ENCODE results near the gene TSHZ3.

TSHZ3 gene

GRCh38 chr19:31312009-31312676 is 37.1 kb downstream of the TSHZ3 start:
- DNase-seq = peak; percentile 8

- DNase-seq = no peak
These were observed 38.7 kb downstream of the TSHZ3 start for GRCh38 chr19:31310432-31311133.

GRCh38 chr19:31308781-31309180 is 40.5 kb downstream of the TSHZ3 start:
- DNase-seq = no peak

DNA sequence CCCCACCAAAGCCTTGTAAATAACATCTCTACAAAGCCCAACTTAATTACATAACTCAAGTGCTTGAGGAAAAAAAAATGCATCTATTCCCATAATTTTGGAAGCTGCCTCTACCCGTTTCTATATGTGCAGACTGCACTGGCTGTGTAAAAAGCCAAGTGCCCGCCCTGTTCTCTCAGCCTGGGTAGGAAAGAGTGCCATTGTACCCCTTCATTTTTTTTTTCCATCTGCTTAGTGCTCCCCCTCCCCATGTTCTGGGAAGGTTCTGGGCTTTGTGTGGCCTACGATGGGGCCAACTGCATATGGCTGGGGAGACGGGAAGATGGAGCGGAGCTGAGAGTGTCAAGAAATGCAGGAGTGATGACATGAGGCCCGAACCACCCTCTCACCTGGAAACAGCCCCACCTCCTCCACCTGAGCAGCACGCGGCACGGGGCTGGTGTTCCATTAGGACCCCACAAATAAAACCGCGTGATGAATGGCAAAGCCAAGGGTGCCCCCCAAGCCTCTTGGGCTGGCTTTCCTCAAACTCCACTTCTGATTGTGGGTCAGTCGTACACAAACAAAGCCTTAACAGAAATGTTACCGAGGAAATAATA is 42.1 kb downstream of the TSHZ3 start:
- no peak for DNase-seq

- no peak for DNase-seq
These were observed 43.1 kb downstream of the TSHZ3 start for GRCh38 chr19:31306006-31306753.

DNA sequence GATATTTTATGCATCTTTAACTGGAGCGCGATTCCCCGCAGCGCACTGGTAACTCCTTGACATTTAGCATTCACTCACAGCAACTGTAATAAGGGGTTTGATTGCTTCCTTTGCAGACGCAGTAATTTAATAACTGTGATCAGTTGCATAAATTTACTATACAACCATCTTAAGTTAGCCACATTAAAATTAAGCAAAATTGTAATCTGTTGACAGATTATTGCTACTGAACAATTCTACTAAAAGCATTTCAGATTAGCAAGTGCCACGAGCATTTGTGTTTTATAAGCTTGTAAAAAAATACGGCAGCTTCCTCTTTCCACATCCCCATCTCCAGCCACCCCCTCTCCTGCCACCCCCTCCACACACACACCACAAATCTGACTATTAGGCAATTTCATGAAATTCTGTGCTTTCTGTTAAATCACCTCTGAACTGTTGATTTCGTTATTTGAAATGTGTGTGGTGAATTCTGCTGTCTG is 44.4 kb downstream of the TSHZ3 start:
- DNase-seq = peak; percentile 27

- no peak for DNase-seq
These were observed 45.9 kb downstream of the TSHZ3 start for GRCh38 chr19:31303262-31303815.

DNA sequence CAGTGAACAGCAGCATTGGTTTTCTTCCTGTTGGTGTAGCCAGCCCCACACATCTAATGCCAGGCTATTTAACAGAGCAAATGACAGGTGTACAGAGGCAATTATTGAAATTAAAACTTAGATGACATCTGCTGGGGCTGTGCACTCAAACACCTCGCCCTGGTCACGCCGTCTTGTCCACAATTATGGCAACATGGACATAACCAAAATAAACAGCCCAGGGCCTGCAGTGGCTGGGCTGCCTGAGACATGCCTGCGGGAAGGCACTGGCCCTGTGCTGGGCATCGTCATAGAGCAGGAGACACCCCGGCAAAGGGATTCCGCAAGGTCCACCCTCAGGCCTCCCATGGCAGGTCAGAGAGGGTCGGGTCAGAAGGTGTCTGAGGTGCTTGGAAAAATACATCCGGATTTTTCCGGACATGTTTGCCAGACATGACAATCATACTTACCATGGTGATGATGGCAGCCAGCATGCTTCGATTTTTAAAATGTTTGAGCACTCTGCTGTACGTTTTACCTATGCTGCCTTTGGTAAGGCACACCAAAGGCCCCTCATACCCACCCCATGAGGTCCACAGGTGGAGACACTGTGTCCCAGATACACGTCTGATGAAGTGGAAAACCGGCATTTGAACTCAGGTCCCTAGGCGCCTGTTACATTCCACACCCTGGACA is 47.8 kb downstream of the TSHZ3 start:
- no peak for DNase-seq

GRCh38 chr19:31300422-31300821 is 48.8 kb downstream of the TSHZ3 start:
- no peak for DNase-seq

- DNase-seq = no peak
These were observed 49.6 kb downstream of the TSHZ3 start for GRCh38 chr19:31299665-31300064.

DNA sequence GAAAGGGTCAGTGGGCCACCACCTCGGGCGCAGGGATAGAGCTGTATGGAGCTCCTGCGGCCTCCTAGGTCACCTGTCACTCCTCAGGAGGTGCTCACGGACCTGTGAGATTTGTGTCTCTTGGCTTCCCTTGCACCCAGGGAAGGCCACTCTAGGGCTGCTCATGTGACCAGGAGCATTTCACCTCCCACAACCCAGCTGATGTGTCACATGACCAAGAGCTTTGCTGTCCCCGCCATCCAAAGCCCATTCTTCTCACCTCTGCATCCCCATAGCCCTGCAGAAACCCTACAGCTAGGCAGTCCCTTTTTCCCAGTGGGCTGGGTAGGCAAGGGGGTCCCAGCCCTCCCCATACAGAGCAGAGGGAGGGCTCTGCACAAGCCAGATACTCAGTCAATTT is 51.2 kb downstream of the TSHZ3 start:
- DNase-seq = no peak

GRCh38 chr19:31296741-31297390 is 52.4 kb downstream of the TSHZ3 start:
- no peak for DNase-seq

- no peak for DNase-seq
These were observed 55.0 kb downstream of the TSHZ3 start for GRCh38 chr19:31294189-31294588.

DNA sequence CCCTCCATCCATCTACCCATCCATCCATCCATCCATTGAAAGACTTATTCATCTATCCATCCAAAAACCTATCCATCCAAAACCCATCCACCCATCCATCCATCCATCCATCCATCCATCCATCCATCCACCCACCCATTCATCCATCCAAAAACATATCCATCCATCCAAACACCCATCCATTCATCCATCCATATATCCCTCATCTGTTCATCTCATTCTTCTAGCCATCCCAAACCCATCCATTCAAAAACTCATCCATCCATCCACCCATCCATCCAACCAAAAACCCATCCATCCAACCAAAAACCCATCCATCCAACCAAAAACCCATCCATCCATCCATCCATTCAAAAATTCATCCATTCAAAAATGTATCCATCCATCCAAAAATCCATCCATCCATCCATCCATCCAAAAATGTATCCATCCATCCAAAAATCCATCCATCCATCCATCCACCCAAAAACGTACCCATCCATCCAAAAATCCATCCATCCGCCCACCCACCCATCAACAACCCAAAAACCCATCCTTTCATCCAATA is 56.5 kb downstream of the TSHZ3 start:
- no peak for DNase-seq

- no peak for DNase-seq
These were observed 58.2 kb downstream of the TSHZ3 start for GRCh38 chr19:31290931-31291590.

DNA sequence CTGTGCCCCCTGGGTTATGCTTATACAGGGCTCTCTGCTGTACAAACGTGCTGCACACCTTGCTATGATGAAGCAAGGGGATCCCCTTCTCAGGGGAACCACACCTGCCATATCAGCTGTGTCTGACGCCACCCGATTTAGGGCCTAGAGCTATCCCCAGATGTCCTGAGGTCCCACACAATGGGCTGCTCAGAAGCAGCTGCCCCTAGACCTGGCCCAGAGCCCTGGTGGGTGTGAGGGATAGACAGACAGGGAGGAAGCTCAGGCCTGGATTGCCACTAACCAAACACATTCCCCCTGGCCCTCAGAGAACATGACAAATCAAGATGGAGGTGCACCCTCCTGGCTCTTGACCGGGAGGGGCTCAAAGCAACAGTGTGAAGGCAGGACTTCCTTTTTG is 59.3 kb downstream of the TSHZ3 start:
- DNase-seq = no peak

GRCh38 chr19:31289381-31289880 is 59.8 kb downstream of the TSHZ3 start:
- no peak for DNase-seq

- DNase-seq = no peak
These were observed 62.7 kb downstream of the TSHZ3 start for GRCh38 chr19:31286491-31286890.

DNA sequence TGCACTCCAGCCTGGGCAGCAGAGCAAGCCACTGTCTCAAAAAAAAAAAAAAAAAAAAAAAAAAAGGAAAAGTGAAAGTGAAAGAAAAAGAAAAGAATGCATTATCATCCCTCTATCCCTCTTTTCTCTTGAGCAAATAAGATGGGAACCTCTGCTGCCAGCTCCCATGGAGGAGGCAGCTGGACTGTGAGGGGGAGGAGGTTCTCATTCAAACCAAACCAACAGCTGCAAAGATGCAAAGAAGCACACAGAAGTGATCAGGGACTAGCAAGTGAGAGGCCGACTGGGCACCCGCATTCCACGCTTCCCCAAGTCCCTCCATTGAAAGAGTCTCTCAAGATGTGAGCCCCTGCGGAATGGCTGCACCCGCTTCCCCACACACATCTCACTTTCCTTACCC is 63.5 kb downstream of the TSHZ3 start:
- DNase-seq = no peak

DNA sequence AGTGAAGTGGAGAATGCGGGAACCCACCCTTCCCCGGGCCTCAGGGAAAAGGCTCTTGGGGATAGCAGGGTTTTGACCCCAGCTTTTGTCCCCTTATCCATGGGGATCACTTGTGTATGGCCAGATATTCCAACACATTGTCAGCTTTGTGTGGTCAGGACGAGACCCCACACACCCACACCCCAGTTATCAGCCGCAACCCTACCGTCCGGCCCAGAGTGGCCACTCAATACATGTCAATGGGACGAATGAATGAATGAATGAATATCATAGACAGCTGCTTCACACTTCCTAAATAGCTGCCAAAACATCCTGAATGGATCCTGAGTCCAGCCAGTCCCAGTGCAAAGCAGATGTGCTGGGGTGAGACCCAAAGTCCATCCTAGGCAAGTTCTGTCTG is 64.6 kb downstream of the TSHZ3 start:
- no peak for DNase-seq

DNA sequence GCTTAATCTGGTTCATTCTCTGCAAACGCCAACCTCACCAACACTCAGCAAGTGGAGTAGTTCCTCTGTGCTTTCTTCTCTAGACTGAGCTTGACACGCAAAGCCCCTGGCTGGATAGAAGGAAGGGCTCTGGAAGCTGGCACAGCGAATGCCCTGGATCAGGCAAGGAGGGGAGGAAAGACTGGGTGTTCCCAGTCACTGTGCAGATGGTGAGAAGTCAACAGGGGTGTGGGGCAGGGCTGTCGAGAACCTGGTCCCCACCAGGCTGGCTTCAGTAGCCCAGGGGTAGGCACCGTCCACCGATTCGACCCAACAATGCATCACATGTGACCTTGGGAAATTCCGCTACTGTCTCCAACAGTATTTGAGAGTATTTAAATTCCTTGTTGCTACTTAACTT is 65.5 kb downstream of the TSHZ3 start:
- DNase-seq = no peak

Data from CD4-positive, alpha-beta T cell treated with Interferon gamma for 1 hour (primary cell).